HG02885 (cell line): ENCODE measurements around the gene PPP2R2B.

Experiments used
- ATAC-seq: cut with Tn5 transposase; IDR thresholded peaks from one replicate; pipeline ENCODE4 v1.9.1; 2021; ENCODE audit warnings: mild to moderate bottlenecking; ENCODE audit not compliant: unreplicated experiment, poor library complexity

Gene PPP2R2B

DNA sequence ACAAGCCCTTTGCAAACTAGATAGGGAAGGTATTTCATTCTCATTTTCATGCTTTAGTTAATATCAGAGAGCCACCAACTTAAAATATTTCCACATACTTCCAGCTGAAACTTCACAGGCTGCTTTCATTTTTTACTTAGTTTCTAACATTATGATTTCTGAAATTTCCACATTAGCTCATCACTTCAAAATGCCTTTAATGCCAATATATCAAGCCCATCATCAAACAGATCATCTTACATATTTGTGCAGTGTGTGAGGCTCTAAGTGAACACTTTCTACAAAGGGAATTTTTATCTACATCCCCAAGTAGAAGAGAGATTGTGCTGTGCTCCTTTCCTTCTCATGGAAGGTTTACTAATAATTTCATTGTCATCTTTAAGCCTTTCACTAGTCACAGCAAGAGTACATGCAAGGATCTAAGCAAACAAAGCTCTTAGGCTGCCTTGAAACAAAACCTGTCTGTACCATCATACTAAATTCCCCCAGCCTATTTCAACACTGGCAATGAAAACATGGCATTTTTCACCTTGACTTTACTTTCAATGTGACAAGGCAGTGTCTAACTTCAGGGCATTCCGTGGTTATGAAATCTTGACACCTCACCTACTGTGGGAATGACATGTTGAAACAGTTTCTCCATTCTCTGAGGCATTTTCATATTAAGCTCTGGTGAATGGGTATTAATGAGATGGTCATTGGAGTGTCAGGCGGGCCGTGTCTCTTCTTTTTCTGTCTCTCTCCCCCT is 45.4 kb downstream of the PPP2R2B start:
- no peak for ATAC-seq

DNA sequence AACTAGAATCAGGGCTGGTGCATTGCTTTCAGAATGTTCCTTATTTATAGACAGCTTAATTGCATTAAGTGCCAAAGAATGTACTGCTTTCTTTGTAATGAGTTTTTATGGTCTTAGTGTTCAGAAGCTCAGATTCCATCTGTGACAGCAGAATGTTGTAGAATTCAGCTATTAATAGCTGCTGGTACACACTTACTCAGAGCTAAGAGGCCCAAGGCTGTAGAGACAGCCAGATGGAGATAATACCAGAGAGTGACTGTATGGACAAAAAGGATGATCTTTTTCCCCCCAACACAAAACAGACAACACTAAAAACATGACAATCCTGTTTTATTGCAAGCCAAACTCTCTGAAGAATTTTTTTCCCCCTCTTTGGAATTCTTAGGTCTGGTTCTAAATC is 50.2 kb downstream of the PPP2R2B start:
- ATAC-seq: no peak

DNA sequence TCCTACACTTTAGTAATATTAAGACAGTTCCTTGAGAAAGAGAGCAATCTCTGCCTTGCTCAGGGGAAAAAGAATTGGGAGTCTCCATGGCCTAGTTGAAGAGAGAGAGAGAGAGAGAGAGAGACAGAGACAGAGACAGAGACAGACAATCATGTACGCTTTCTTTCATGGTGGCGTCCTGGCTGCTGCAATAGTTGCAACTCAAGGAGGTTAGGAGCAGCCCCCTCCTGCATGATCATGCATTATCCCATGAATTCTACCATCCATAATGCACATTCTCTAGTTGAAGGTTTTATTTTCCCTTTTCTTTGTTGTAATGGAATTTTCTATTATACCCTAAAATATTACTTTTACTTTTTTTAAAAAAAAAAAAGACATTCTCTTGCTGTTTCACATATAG is 50.7 kb downstream of the PPP2R2B start:
- ATAC-seq: no peak

DNA sequence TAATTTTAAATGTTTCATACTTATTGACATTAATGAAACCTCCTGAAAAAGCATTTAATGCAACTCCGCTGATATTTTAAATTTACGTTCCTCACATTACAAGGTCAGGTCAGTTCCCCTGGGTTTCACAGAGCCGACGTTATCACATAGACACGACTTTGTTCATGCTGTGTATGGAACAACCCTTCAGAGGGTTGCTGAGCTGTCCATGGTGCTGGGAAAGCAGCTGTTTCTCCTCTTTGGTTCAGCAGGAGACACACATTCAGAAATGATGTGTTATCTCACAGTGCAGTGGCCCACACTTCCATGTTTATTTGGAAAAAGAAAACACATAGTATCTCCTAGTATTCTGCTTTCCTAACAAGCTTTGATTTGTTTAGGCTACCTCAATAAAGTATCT is 53.5 kb downstream of the PPP2R2B start:
- no peak for ATAC-seq

DNA sequence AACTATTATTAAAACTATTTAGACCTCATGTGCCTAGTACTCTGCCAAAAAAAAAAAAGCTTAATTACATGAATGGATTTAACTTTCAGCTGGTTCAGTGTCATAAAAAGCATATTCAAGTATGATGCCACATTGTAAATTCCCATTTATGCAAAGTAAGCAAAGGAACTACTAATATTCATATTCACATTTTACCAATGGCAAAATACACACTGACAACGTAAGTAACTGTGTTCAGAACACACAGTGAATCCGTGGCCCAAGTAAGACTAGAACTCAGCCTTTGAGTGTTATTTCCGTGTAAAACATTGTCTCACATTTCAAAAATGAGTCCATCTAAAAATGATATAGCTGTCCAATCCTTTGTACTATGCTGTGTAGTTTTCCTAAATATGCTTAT is 56.8 kb downstream of the PPP2R2B start:
- no peak for ATAC-seq

DNA sequence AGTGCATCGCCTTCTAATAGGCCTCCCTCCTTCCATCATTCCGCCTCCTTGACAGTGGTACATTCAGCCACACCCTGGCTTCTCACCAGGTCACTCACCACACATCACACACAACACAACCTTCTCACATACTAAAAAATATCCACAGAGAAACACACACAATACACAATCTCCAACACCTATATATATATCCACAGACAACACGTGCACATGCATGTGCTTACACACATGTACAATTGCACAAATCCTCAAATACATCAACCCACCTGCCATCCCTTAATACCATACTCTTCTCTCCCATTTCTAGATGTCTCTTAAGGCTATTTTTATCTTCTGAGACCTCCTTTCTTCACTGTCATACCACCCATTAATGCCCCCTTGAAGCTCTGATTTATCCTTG is 57.6 kb downstream of the PPP2R2B start:
- no peak for ATAC-seq

DNA sequence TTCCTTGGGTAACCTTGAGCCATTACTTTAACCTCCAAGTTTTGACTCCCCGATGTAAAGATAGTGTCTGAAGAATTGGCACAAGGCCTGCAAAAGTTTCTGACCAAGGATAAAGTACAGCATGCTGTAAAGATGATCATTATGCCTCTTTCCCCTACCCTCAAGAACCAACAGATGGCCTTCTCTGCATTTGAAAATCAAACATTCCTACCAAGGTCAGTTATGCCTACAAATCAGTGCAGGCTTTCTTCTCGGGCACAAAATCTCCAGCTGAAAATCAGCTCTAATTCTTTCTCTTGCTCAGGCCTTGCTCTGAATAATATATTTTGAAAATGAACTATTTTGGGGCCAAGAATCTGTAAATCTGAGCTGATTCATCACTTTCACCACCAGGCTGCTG is 59.7 kb downstream of the PPP2R2B start:
- no peak for ATAC-seq

DNA sequence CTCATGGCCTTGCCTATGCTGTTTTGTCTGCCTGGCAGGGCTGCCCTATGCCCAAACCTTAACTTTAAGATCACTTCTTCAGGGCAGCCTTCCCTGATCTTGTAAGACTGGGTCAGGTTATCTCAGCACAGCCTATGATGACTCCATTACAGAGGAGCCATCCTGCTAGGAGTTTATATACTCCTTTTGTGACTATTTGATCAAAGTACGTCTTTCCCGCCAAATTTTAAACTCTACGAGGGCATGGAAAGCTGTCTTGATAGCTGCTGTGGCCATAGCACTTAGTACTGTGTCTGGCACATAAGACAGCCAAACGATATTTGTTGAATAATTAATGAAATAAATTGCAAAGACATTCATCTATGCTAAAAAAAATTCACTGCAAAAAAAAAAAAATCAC is 60.6 kb downstream of the PPP2R2B start:
- ATAC-seq: no peak

DNA sequence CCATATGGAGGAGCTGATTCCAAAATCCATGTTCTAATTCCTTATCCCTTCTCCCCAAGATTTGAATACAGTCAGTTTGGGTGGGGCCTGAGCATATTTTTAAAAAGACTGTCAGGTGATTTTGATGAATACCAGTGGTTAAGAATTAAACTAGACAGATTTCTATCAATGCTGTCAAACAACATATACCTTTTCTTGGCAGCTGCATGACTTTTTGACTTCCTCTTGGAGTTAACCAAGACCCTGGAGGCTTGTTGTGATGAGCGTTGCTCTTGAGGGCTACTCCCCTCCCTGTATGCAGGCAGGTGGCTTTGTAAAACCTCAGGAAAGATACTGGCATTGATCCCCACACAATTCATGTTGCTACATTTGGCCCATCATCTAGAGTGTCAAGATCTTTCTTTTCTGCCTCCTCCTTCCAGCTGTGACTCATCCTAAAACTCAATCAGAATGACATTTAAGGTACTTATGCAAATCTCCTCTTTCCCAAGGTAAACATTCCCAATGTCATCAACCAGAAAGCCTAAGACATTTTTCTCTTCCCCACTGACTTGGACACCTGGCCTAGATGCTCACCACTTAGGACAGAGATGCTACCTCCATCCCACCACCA is 61.7 kb downstream of the PPP2R2B start:
- no peak for ATAC-seq

DNA sequence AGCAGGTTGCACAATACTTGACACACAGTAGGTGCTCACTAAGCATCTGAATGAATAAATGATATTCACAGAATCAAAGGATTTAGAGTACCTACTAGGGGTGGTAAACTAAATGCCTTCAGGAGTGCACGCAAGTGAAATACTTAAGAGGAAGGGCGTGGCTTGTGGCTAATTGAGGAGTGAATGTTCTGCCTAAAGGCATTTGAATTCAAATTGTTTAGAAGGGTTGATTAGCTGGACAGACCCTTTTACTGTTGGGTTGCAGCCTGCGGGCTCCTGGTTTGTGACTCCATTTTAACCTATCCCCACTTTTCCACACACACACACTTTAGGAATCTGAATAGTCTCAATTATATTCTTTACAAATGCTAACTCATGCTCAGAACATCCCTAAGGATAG is 63.1 kb downstream of the PPP2R2B start:
- ATAC-seq: no peak

DNA sequence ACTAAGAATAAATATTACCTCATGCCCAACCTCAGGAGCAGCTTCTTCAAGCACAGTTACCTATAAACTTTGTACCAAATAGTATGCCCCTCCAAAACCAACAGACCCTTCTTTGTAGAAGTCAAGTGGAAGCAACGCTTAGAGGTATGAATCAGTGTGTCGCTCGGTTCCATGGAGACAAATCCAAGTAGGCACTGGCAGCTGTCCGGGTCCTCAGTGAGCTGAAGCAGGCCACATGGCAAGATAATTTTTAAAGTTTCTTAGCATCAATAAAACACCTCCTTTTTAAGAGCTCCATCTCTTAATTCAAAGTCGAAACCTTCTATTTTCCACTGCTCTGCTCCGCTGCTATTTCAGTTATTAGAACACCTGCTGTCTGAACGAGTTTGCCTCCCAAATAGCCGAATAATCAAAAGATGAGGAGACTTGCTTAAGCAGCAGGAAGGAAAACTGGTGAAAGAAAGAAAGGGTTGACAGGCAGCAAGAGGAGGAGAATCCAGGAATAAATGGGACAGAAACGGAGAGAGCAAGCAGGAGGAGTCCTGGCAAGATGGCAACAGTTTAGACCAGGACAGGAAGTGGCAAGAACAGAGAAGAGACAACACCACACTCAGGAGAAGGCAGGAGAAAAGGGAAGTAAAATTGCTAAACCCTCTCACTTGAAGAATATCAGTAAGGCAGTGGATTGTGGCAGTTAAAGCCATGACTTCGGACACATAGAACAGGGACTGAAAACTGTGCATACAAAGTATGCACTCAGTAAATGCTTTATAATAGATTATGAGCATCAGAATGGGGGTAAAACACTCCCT is 65.0 kb downstream of the PPP2R2B start:
- ATAC-seq: peak; percentile 55

DNA sequence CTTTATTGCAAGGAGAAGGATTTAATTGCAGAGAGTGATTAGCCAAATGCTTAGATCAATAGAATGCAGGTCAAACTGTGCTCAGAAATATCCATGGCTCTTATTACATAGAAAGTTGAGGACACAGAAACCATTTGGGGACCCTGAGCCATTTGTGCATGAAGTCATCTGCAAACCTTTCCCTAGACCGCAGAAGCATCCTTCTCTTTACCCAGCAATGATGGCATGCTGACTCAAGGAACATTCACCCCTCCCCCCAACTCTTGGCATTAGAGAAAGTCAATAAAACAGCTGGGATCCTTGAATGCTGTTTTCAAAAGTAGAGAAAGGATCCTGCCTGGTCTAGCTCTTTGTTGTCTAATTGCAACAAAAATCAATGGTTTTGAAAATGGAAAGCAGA is 73.5 kb downstream of the PPP2R2B start:
- ATAC-seq: no peak

DNA sequence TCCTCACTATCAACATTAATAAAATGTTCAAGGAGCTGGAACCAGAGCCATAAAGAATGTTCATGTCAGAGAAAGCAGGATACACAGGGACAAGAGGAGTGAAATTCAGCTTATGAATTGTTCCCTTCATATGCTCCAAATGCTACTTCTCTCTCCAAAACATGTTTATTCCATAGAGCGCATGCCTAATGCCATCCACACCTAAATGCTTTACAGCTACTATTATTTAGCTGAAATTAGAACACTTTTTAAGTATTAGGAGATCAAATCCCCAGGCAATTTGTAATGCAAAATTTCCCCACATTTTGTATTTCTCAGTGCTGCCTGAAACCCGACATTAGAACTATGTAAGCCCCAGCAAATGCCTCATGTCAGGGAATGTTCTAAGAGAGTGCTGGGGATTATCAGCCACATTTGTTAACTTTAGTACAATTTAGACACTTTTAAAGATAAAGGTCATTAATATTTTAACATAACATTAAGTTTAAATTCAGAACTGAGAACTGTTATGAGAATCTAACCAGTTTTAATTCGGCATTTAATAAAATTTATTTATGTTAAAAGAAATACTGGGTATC is 75.5 kb downstream of the PPP2R2B start:
- ATAC-seq: no peak

DNA sequence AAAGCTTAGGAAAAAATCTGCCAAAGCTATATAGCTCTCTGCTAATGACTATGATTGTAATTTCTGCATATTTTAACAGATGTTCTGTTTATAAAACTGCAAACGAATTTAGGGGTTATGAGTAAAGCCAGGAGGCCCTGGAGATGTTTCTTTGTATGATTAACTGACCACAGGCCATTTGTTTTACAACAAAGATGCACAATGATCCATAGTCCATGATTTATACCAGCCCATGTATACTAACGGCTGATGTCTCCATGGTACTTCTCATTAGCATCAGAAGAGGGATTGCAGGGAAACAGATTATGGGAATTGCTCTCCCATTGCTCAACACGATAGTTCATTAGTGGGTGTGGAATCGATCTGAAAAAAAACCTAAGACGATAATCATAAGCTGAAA is 78.9 kb downstream of the PPP2R2B start:
- no peak for ATAC-seq

DNA sequence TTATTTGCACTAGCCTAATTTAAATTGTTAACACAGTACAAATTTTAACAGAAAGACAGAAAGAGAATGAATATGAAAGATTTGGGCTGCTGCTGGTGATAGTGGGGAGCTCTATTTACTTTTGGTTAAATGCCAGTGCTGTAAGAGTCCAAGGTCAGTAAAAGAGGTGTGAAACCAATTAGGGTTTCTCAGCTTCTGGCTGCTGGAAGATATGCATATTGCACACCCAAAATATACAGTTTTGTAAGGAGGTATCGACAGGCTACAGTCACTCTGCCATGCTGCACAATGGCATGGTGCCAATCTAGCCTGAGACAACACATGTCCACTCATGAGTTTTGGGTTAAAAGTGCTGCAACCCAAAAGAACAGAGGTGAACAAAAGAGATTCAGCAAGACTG is 79.3 kb downstream of the PPP2R2B start:
- no peak for ATAC-seq

DNA sequence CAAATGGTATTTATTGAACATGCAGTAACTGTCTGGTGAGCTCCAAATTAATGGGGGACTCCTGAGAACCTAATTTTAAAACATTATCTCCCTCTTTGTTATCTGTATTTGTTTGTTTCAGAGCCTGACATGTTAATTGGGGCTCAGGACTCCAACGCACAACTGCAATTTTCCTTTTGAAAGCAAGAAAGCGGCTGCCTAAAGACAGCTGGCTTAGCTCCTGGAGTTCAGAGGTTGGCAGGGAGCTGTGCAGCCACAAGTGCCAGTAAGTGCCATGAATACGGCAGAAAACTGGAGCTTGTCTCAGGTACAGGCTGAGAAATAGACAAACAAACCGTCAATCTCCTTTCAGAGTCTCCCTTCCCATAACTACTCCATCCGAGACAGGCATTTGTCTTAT is 80.9 kb downstream of the PPP2R2B start:
- no peak for ATAC-seq

DNA sequence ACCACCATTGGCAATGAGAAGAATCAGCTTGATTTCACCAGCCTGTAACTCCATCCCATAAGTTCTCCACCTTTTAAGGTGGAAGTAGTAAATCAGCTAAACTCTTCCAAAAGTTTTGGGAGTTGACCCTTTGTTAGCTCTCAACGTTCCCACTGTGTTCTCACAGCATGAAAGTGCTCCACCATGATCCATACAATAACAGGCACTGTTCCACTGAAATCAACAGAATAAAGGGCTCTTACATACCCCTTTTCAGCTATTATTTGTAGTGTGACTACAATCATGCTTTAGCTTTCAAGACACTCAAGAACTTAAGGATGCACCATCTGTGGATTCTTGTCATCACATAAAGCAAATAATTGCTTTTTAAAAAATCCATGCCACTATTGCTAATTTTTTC is 81.6 kb downstream of the PPP2R2B start:
- no peak for ATAC-seq

DNA sequence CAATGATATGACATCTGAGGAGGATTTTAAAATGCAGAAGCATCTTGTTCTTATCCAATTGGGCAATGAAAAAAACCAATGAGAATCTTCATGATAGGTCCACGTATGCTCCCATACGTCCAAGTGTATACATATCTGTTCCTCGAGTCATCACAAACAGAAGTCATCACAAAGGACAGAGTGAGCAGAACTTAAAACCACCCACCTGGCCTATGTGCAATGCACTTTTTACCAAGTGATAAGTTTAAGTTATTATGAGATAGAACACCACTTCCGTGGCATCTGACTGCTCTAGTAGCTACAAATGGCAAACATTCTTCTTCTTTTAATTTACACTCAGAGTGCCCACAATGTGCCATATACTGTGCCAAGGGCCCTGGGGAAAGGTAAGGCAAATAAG is 82.4 kb downstream of the PPP2R2B start:
- ATAC-seq: no peak

DNA sequence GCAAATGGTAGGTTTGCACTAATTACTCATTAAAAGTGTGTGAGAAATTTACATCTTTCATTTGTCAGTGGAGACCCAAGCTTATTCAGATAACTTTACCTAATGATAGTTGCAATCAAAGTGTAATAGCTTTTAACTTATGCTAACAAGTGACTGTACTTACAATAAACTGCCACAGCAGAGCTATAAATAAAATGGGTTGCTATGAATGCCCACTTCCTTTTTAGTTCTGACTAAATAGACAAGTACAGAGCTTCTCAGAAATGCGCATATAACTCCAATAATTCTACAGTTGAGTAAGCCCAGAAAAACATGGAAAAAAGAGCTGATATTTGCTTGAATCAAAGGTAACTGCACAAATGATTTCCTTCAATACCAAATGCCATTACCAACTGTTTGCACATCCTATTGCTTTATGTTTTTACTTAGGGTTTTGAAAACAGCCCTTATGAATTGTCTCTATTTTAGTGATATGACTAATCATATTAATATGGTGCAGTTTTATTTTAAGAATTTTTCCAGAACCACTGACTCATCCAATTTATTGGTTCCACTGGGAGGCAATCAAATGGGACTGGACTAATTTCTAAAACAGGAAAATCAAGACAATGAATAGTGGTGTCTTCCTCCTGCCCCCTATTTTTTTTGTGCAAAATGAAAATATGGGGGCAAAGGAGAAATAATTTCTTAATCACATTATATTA is 84.1 kb downstream of the PPP2R2B start:
- peak; percentile 43 for ATAC-seq

DNA sequence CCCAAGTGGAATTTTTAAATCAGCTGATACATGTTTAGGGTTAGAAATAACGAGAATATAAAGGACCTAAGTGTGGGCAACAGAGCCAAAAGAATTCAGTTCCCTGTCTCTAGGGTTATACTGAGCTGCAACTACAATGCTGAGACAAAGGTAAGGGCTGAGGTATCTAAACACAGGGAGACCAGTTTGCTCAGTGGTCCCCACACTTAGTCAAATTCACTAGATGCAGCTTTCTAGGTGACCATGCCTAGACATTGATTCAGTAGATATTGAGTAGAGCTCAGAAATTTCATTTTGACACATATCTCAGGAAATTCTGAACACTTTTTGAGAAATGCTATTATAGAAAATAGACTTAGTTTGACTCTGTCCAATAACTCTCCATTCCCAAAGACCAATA is 84.8 kb downstream of the PPP2R2B start:
- ATAC-seq: no peak

DNA sequence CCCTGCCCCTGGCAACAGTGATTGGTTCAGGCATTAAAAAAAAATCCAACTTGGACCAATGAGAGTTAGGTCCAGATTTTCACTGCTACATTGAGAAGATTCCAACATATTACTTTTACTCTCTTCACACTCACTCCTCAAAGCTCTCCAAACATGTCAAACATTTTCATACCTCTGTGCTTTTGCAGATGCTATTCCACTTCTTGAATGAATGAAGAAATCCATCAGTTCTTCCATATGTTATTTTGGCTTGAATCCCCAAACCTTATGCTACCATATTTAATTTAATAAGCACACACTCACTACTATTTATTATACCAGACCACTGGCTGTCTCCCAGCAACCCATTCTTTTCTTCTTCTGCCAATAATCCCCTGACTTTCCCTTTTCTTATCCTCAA is 87.1 kb downstream of the PPP2R2B start:
- no peak for ATAC-seq
